ENCODE measurements around the gene CAPZB.

- TF ChIP-seq CTCF (IDR thresholded peaks at IDR 0.05; ENCODE audit: low read length), result no peak
- TF ChIP-seq EZH2 (optimal IDR thresholded peaks at IDR 0.05; ENCODE audit: low read depth, low read length), result no peak
- TF ChIP-seq EZH2phosphoT487 (IDR thresholded peaks at IDR 0.05; ENCODE audit: low read length), result no peak
These were observed 64.0 kb downstream of the CAPZB start for GRCh38 chr1:19421365-19421764.
